NCI-H1417 (cell line): ENCODE results near the gene GNG7.
"Not testable (repeated sequence)": the region's sequence is repeated elsewhere in the genome, so short reads cannot be mapped to it uniquely, and the experiment has no call there.

Experiments
- DNase-seq, 3 experiments: peaks; one replicate each; lab custom pipeline; 2025; lab: John Stamatoyannopoulos, UW

The GNG7 gene

GRCh38 chr19:2713170-2713569, 10.7 kb upstream of the GNG7 start:
- not testable (repeated sequence) for DNase-seq

DNA sequence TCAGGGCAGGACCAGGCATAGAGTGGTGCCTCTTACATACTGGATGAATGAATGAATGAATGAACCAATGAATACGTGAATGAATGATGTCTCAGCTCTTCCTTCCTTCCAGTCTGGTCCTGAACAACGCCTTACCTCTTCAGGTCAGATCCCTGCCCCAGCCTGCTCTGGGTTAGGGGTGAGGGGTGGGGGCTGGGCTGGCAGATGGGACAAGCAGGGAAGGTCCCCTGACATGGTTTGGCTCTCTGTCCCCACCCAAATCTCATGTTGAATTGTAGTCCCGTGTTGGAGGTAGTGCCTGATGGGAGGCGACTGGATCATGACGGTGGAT, 9.3 kb upstream of the GNG7 start:
- no peak for DNase-seq

DNA sequence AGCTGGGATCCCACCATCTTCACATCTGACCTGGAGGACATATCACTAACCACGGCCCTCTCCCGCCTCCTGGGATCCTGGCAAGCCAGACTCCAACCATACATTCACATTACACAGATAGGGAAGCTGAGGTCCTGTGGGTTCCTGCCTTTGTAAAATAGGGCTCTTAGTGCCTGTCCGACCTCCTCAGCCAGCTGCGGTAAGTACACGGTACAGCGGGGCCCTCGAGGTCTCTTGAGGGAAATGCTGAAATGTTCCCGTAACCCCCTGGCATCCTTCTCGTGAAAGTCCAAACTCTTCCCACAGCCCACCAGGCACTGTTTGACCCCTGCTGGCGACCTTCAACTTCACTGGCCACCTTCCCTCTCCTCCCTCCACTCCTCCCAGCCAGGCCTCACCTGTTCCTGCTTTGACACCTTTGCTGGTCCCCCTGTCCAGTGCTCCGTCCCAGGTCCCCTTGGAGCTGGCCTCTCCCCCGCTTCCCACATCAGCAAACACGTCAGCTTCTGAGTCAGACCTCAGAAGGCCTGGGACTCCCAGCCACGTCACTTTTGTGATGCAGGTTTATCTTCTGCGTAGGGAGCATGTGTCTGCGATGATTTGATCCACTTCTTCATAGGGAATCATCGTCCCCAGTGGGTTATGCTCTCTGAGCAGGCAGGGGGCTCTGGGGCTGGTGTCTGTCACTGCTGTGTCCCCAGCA, 8.8 kb upstream of the GNG7 start:
- no peak for DNase-seq

GRCh38 chr19:2706251-2706650, 3.8 kb upstream of the GNG7 start:
- DNase-seq: no peak

GRCh38 chr19:2703691-2704216, 1.3 kb upstream of the GNG7 start:
- no peak for DNase-seq

- DNase-seq: no peak
These were observed 563 bp upstream of the GNG7 start for GRCh38 chr19:2703077-2703437.

GRCh38 chr19:2701361-2702169, 929 bp downstream of the GNG7 start:
- no peak for DNase-seq

DNA sequence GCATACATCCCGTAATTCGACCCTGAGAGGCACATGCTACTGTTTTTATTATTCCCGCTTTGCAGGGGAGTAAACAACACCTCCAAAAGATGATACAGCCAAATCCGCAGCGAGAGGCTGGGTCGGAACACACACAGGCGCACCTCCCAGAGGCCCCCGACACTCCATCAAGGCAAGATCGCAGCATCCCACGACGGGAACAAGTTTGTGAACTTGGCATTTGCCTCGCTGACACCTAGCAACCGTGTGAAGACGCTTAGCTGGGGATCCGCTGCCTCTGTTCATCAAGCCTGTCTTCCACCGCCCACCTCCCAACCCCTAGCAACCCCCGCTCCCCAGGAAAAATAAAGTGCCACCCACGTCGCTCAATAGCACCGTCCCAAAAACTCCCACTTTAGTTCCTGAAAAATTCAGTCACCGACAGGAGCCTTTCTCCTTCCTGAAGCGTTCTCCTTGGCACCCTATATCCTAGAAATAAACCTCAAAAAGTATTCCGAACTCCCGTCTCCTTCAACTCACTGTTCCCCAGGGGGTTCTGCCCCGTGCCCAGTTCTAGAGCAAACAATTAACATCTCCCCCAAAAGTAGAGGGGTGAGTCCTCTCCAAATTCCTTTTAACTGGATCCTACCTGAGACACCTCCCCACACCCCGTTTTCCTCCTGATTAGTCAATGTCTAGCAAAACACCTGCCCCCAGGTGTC, 1.7 kb downstream of the GNG7 start:
- peak in 1 of 3 experiments; percentile 29 for DNase-seq

DNA sequence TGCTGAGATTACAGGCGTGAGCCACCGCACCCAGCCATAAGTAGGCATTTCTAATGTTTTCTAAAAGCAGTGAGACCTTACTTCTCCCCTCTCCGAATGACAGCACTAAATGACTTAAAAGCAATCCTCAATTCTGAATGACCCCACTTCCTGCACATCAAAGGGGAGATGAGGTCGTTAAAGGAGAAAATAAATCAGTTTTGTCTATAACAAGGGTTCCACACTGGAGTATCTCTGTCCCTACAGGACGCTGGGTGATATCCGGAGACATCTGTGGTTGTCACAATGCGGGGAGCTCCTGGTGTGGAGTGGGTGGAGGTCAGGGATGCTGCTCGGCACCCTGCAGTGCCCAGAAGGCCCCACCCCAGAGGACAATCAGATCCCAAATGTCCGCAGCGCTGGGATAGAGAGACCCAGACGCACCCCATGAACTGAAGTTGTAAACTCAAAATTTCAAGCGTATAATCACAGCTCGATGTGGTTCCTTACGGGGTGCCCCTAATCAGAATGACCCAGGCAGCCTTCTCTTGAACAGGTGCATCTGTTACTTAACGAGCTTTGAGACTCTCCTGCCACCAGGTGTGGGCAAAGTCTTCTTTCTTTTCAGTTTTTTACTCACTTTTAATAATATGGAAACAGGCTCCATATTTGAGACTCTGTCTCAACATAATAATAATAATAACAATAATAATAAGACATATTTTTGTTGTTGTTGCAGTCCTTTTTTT, 2.9 kb downstream of the GNG7 start:
- DNase-seq: no peak

- no peak for DNase-seq
These were observed 8.3 kb downstream of the GNG7 start for GRCh38 chr19:2694196-2694595.

- DNase-seq: no peak
These were observed 8.9 kb downstream of the GNG7 start for GRCh38 chr19:2693492-2694160.

DNA sequence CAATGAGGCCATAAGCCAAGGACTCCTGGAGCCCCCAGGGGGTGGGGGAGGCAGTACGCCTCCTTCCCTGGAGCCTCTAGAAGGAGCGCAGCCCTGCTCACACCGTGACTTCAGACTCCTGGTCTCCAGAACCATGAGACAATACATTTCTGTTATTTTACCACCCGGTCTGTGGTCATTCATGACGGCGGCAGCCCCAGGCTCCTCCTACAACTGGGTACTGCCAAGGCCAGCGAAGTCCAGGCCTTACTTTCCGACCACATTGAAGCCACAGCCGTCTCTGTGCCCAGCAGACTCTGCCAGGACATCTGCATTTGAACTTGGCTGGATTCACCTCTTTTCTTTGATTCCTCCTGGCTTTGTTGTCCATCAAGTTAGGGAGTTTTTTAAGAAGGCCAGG, 10.5 kb downstream of the GNG7 start:
- no peak for DNase-seq

DNA sequence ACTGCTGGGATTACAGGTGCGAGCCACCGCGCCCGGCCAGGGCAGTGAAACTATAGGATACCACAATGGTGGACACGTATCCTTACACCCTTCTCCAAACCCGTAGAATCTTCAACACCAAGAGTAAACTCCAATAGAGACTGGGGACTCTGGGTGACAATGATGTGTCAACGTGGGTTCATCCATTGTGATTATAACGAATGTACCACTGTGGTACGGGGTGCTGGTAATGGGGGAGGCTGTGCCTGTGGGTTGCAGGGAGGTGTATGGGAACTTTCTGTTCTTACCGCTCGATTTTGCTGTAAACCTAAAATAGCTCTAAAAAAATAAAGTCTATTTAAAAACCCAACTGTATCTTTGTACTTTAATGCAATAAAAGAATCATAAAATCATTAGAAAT, 11.6 kb downstream of the GNG7 start:
- DNase-seq: no peak

- DNase-seq: no peak
These were observed 16.1 kb downstream of the GNG7 start for GRCh38 chr19:2686360-2686759.

GRCh38 chr19:2685204-2685704, 17.2 kb downstream of the GNG7 start:
- DNase-seq: no peak

DNA sequence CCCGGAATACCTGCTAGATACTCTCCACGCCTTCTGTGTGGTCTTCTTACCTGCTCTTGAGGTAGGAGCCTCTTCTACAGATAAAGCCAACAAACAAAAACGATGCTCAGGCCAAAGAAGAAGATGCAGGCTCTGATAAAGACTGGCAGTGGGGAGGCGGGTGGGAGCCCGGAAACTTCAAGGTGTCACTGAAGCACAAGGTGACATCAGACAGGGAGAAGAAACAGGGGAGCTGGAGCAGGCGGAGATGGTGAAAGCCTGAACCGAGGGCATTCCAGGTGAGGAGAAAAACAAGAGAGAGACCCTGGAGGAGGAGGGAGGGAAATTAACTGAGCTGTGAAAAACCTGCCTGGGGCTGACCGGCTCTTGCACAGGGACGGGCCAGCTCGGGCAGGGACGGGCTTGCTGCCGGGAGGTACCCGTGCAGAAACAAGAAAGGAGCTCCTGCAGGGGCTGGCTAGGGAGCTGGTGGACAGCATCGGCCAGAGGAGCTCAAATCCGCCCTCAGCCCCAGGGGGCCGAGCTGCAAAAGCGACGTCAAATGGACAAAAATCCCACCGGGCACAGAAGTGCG, 19.0 kb downstream of the GNG7 start:
- DNase-seq: no peak

- no peak for DNase-seq
These were observed 21.7 kb downstream of the GNG7 start for GRCh38 chr19:2680808-2681207.

DNA sequence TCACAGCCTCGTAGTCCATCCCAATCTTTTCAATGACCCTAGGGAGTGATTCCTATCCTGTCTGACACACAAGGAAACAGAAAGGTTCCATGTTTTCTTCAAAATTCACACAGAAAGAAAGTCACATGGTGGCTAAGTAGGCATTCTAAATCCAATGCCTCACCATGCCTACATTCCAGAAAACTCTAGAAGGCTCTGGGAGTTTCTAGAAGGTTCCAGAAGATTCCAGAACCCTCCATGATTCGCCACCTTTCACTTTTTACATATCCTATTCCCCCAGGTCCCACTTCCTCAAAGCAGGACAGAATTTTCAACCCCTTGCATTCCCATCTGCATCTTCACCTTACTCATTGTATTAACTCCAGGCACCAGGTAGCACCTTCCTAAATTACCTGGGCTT, 23.1 kb downstream of the GNG7 start:
- peak in 1 of 3 experiments; percentile 13 for DNase-seq

DNA sequence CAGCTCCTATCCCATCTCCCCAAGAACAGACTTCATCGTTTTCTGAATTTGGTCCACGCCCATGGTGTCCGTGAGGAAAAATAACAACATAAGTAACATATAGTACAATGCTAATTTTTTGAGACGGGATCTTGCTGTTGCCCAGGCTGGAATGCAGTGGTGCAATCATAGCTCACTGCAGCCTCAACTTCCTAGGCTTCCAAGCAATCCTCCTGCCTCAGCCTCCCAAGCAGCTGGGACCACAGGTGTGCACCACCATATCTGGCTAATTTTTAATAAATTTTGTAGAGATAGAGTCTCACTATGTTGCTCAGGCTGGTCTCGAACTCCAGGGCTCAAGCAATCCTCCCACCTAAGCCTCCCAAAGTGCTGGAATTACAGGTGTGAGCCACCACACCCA, 23.5 kb downstream of the GNG7 start:
- not testable (repeated sequence) for DNase-seq

- DNase-seq: peak in 1 of 3 experiments; percentile 22
These were observed 24.3 kb downstream of the GNG7 start for GRCh38 chr19:2678044-2678671.

DNA sequence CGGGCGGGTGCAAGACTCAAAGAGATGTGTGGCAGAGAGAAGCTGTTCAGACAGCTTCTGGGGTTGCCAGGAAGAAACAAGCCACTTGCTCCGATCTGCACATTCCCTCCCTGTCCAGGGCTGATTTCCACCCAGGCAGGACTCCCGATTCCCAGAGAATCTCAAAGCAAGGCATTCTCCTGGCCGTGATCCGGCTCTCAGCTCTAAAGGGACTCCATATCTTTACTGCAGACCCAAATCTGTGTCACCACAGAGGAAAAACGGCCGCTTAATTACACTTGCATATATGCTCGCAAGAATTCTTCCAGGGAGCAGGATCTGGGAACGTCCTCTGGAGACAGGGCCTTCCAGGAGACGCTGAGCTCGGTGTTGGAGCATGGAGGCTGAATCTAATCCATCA, 25.7 kb downstream of the GNG7 start:
- DNase-seq: no peak
